Loucy (cell line): ENCODE data around the gene SLC4A4.

Source experiments
- H2AFZ ChIP-seq: fragments of 200-600 bp; sonication (generic); 2 replicates; pipeline ENCODE4 v1.6.0; 2016; ENCODE audit warnings: antibody characterized with exemption, mild to moderate bottlenecking, low read length, moderate library complexity
- H3F3A ChIP-seq: fragments of 200-600 bp; 2 replicates; pipeline ENCODE4 v1.6.0; 2016; ENCODE audit warnings: antibody characterized with exemption, low read depth, mild to moderate bottlenecking
- H3K27me3 ChIP-seq: fragments of 200-600 bp; sonication (generic); 2 replicates; pipeline ENCODE4 v1.6.1; 2014; ENCODE audit warnings: low read length, mild to moderate bottlenecking; ENCODE audit not compliant: insufficient read depth, poor library complexity, severe bottlenecking
- H3K36me3 ChIP-seq: fragments of 200-600 bp; sonication (generic); 2 replicates; pipeline ENCODE4 v1.6.1; 2016; ENCODE audit warnings: low read length; ENCODE audit not compliant: insufficient read depth
- H3K4me1 ChIP-seq: fragments of 200-600 bp; sonication (generic); 2 replicates; pipeline ENCODE4 v1.5.1; 2014; ENCODE audit warnings: low read length, mild to moderate bottlenecking; ENCODE audit not compliant: insufficient read depth, poor library complexity, severe bottlenecking
- H3K4me2 ChIP-seq: fragments of 200-600 bp; sonication (generic); 2 replicates; pipeline ENCODE4 v1.6.0; 2014; ENCODE audit warnings: antibody characterized with exemption, low read length, low read depth, mild to moderate bottlenecking; ENCODE audit not compliant: poor library complexity, severe bottlenecking
- H3K4me3 ChIP-seq: fragments of 200-600 bp; sonication (generic); 2 replicates; pipeline ENCODE4 v1.5.1; 2014; ENCODE audit warnings: low read length, mild to moderate bottlenecking, mixed read lengths; ENCODE audit not compliant: poor library complexity, severe bottlenecking
- H3K79me2 ChIP-seq: fragments of 200-600 bp; sonication (generic); 2 replicates; pipeline ENCODE4 v1.6.1; 2014; ENCODE audit warnings: low read length; ENCODE audit not compliant: insufficient read depth
- H3K9ac ChIP-seq: fragments of 200-600 bp; sonication (generic); 2 replicates; pipeline ENCODE4 v1.6.0; 2014; ENCODE audit warnings: mild to moderate bottlenecking, low read depth, low read length, moderate library complexity; ENCODE audit not compliant: poor library complexity, severe bottlenecking
- H3K9me2 ChIP-seq: fragments of 200-600 bp; sonication (generic); replicated peaks from 2 replicates; pipeline ENCODE4 v1.6.1; 2016; ENCODE audit warnings: low read depth, low read length, mixed read lengths
- H3K9me3 ChIP-seq: fragments of 200-600 bp; sonication (generic); 2 replicates; pipeline ENCODE4 v1.6.1; 2014; ENCODE audit warnings: mild to moderate bottlenecking, antibody characterized with exemption, low read length, low read depth; ENCODE audit not compliant: insufficient read depth
- H4K20me1 ChIP-seq: fragments of 200-600 bp; sonication (generic); 2 replicates; pipeline ENCODE4 v1.6.0; 2014; ENCODE audit warnings: antibody characterized with exemption, low read length, mild to moderate bottlenecking; ENCODE audit not compliant: insufficient read depth, poor library complexity, severe bottlenecking
- EZH2phosphoT487 ChIP-seq: fragments of 200-600 bp; IDR thresholded peaks from 2 replicates; pipeline ENCODE4 v1.6.1; 2018; ENCODE audit warnings: antibody characterized with exemption, mild to moderate bottlenecking, moderate library complexity, borderline replicate concordance
- TF ChIP-seq, protein P1 (sequence below): fragments of 200-600 bp; sonication (generic); conservative IDR thresholded peaks from 2 replicates; pipeline ENCODE4 v1.5.1; 2014; ENCODE audit warnings: mild to moderate bottlenecking, antibody characterized with exemption, low read length

SLC4A4 gene

DNA sequence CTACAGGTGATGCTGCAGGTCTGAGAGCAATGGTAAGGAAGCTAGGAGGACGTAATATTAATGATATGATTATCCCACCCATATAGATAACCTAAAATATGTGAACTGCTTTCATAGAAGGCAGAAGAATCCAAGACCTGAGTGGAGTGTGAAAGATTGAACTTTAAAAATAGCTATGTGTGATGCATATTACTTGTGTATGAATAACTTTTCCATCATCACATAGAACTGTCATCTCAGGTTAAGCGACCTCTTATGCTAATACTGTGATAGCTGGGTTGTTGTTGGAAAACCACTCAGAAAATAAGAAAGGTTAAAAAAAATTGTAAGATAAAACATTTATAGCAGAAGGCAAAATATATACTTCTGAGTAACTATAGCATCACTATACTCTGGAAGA is 90.3 kb downstream of the SLC4A4 start:
- Histone ChIP-seq H4K20me1 (no peaks in the 10 kb centered on the region), H3K4me2 (no peak overlapping the region), H3K9me3 (no peaks in the 10 kb centered on the region), H3K4me1 (peaks cover 11% of the 10 kb centered on the region), H3K36me3 (no peaks in the 10 kb centered on the region), H3K9ac (no peak overlapping the region), H3F3A (no peaks in the 10 kb centered on the region), H2AFZ (no peak overlapping the region), H3K4me3 (no peak overlapping the region), H3K79me2 (no peaks in the 10 kb centered on the region), H3K27me3 (no peaks in the 10 kb centered on the region), H3K9me2 (no peaks in the 10 kb centered on the region)
- no peak for TF ChIP-seq EZH2phosphoT487
- TF ChIP-seq, protein P1, sequence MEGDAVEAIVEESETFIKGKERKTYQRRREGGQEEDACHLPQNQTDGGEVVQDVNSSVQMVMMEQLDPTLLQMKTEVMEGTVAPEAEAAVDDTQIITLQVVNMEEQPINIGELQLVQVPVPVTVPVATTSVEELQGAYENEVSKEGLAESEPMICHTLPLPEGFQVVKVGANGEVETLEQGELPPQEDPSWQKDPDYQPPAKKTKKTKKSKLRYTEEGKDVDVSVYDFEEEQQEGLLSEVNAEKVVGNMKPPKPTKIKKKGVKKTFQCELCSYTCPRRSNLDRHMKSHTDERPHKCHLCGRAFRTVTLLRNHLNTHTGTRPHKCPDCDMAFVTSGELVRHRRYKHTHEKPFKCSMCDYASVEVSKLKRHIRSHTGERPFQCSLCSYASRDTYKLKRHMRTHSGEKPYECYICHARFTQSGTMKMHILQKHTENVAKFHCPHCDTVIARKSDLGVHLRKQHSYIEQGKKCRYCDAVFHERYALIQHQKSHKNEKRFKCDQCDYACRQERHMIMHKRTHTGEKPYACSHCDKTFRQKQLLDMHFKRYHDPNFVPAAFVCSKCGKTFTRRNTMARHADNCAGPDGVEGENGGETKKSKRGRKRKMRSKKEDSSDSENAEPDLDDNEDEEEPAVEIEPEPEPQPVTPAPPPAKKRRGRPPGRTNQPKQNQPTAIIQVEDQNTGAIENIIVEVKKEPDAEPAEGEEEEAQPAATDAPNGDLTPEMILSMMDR, result no peak

DNA sequence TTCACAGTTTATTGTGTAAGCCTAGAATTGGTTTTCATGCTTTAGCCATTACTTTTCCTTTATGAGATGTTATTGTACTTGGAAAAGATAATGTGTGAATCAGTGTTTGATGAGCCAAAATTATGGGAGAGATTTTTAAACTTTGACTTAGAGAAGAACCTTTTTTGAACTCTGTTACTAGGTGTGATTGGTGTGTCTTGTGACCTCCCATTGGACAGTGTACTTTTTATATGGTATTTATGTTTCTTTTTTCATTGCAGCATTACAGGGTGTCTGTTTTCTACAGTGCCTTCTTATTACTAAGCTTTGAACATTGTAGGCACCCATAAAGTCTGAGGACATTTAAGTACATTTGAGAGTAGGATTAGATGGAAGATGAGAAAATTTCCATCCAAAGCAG is 91.1 kb downstream of the SLC4A4 start:
- Histone ChIP-seq H3K9me2 (no peaks in the 10 kb centered on the region), H3K27me3 (no peaks in the 10 kb centered on the region), H3F3A (no peaks in the 10 kb centered on the region), H3K4me3 (no peak overlapping the region), H3K36me3 (no peaks in the 10 kb centered on the region), H2AFZ (no peak overlapping the region), H3K9me3 (no peaks in the 10 kb centered on the region), H3K9ac (no peak overlapping the region), H3K4me2 (no peak overlapping the region), H3K4me1 (peaks cover 11% of the 10 kb centered on the region), H4K20me1 (no peaks in the 10 kb centered on the region), H3K79me2 (no peaks in the 10 kb centered on the region)
- TF ChIP-seq, protein P1, result no peak
- no peak for TF ChIP-seq EZH2phosphoT487

DNA sequence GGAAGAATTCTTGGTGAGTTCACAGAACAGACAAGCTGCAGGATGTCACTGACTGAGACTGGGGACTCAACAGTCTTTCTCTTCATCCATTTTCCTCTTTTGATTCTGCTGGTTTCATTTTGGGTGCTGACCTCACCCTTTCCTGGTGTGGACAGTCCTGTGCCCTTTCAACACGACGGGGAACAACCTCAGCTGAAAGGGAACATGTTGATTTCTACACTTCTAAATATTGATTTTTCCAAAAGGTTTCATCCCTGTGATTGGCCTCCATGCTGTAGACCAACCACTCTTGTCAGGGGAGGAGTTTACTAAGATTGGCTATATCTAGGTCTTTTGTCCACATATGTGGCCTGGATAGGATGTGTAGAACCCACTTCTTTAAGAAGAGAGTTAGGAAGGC is 91.8 kb downstream of the SLC4A4 start:
- Histone ChIP-seq H3F3A (no peaks in the 10 kb centered on the region), H4K20me1 (no peaks in the 10 kb centered on the region), H3K4me3 (no peak overlapping the region), H2AFZ (no peak overlapping the region), H3K9ac (no peak overlapping the region), H3K79me2 (no peaks in the 10 kb centered on the region), H3K4me1 (peaks cover 11% of the 10 kb centered on the region), H3K9me3 (no peaks in the 10 kb centered on the region), H3K4me2 (no peak overlapping the region), H3K36me3 (no peaks in the 10 kb centered on the region), H3K27me3 (no peaks in the 10 kb centered on the region), H3K9me2 (no peaks in the 10 kb centered on the region)
- no peak for TF ChIP-seq EZH2phosphoT487
- TF ChIP-seq, protein P1, result no peak
